Suprapubic skin (tissue), 4 donors: ENCODE data around the gene JMJD8. TPM values are rescaled to one million over a fixed set of nuclear protein-coding genes. Genes with fewer than 3 reads are reported as not detected.
A peak's percentile ranks its signal among the peaks of the same experiment; 100 is the strongest.
"Not testable (repeated sequence)": the region's sequence is repeated elsewhere in the genome, so short reads cannot be mapped to it uniquely, and the experiment has no call there.

Experiments
- DNase-seq, 2 donors: peaks; one replicate each; pipeline ENCODE4 v3.0.0-alpha.2; 2019; ENCODE audit warnings: low spot score in 2 of 2
- H3K27ac ChIP-seq: fragments of 200-600 bp; sonication (generic); one replicate; pipeline ENCODE4 v1.5.1; 2019
- H3K27me3 ChIP-seq: fragments of 200-600 bp; sonication (generic); one replicate; pipeline ENCODE4 v1.5.1; 2019
- H3K36me3 ChIP-seq: fragments of 200-600 bp; sonication (generic); one replicate; pipeline ENCODE4 v1.5.1; 2019
- H3K4me1 ChIP-seq: fragments of 200-600 bp; sonication (generic); one replicate; pipeline ENCODE4 v1.5.1; 2019
- H3K4me3 ChIP-seq: fragments of 200-600 bp; sonication (generic); one replicate; pipeline ENCODE4 v1.5.1; 2019; ENCODE audit warnings: mild to moderate bottlenecking
- H3K9me3 ChIP-seq: fragments of 200-600 bp; sonication (generic); one replicate; pipeline ENCODE4 v1.5.1; 2019
- EP300 ChIP-seq: sonication (generic); formaldehyde crosslinking; IDR thresholded peaks from one replicate; pipeline ENCODE4 v1.6.1; 2017; ENCODE audit warnings: antibody characterized with exemption
- POLR2A ChIP-seq, 2 donors: fragments of 450-650 bp; IDR thresholded peaks; one replicate each; pipeline ENCODE4 v1.6.1; 2017; ENCODE audit warnings: antibody characterized with exemption in 2 of 2, mild to moderate bottlenecking in 2 of 2, moderate library complexity in 2 of 2
- POLR2AphosphoS5 ChIP-seq, 3 donors: sonication (generic); formaldehyde crosslinking; IDR thresholded peaks; one replicate each; pipeline ENCODE4 v1.6.1; 2017; ENCODE audit warnings: antibody characterized with exemption in 3 of 3
- WGBS: methylation state at CpG from one replicate; pipeline ENCODE4 v1.1.5; 2018; 5-methylcytosine and 5-hydroxymethylcytosine counted together
- total RNA-seq, 4 donors: library from RNA; depleted of rRNA; stranded (reverse); fragments of >200 nt; gene quantifications; one replicate each; pipeline ENCODE4 v1.1.0, GENCODE V29; 2016
- TF ChIP-seq, protein P1 (sequence below), 2 donors: fragments of 200-600 bp in 1 of 2; fragments of 450-650 bp in 1 of 2; sonication (generic) in 1 of 2; IDR thresholded peaks; one replicate each; pipeline ENCODE4 v1.5.1; 2016 to 2019; ENCODE audit warnings: antibody characterized with exemption in 2 of 2, mild to moderate bottlenecking in 1 of 2, moderate library complexity in 1 of 2

JMJD8 gene
- total RNA-seq, 4 donors from 2014 or later: 47.0 to 87.4 (median 60.5) TPM

DNA sequence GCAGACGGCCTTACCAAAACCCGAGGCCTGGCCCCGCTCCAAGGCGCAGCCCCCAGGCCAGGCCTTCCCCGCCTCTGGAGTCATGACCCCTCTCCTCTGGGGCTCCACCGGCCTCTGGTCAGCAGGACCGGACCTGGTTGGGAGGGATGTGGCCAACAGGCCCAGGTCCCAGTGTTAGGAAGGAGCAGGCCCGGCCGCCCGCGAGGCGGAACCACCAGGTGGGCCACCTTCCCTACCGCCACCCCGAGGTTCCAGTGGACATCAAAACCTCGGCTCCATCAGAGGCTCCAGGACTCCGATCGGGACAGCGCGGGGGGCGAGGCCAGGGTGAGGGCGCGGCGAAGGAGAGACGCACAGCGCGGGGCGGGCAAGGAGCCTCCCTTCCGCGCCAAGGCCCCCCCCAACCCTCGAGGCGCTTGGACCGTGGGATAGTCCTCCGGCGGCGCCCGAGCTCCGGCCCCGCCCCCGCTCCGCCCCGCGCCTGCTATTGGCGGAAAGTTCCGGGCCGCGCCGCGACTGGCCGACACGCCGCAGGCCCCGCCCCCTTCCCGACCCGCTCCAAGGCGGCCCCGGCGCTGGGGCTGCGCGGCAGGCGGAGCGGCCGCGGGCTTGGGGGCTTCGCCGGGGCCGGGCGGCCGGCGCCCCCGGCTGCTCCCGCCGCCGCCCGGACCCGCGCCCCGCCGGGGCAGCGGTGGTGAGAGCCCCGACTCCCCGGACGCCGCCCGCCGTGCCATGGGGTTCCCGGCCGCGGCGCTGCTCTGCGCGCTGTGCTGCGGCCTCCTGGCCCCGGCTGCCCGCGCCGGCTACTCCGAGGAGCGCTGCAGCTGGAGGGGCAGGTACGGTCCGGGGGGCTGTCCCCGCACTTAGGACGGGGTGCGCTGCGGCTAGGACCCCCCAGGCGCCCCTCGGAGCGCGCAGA lies 30.7 kb upstream of the JMJD8 start, which contains the start of gene METRN:
METRN (plus strand) TSS at position 561 of the 919 bp plus-strand sequence; CDS start at position 733, 172 bp downstream.
- Histone ChIP-seq H3K36me3 (no peaks in the 10 kb centered on the region), H3K9me3 (no peaks in the 10 kb centered on the region), H3K4me1 (peaks cover 27% of the 10 kb centered on the region), H3K4me3 (peak within 1 kb of the TSS; percentile 76), H3K27ac (no peak within 1 kb of the TSS), H3K27me3 (peaks cover 60% of the 10 kb centered on the region)
- TF ChIP-seq EP300 (no peak), POLR2A (IDR thresholded peaks at IDR 0.05) (no peak), POLR2AphosphoS5 (IDR thresholded peaks at IDR 0.05) (no peak)
- TF ChIP-seq, protein P1, sequence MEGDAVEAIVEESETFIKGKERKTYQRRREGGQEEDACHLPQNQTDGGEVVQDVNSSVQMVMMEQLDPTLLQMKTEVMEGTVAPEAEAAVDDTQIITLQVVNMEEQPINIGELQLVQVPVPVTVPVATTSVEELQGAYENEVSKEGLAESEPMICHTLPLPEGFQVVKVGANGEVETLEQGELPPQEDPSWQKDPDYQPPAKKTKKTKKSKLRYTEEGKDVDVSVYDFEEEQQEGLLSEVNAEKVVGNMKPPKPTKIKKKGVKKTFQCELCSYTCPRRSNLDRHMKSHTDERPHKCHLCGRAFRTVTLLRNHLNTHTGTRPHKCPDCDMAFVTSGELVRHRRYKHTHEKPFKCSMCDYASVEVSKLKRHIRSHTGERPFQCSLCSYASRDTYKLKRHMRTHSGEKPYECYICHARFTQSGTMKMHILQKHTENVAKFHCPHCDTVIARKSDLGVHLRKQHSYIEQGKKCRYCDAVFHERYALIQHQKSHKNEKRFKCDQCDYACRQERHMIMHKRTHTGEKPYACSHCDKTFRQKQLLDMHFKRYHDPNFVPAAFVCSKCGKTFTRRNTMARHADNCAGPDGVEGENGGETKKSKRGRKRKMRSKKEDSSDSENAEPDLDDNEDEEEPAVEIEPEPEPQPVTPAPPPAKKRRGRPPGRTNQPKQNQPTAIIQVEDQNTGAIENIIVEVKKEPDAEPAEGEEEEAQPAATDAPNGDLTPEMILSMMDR (IDR thresholded peaks at IDR 0.05): no peak
- 7% methylated on average over 62 of the region's 108 CpGs for WGBS
- DNase-seq: peak; percentile 92 to 94

DNA sequence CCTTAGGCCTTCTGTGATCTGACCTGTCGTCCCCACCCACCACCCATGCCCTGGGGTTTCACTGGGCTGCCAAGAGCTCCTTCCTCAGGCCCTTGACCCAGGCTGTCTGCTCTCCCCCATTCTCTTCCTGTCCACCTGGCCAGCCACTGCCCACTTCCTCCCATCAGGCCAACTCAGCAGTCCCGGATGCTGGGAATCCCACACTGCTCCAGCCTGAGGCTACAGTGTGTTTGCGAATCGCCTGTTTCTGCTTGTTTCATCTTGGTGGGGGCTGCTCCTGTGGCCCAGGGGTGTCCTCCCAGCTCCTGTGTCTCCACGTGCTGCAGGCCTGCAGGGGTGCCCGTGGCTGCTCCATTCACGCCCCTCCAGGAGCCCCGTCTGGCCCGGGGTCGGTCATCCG lies 29.9 kb upstream of the JMJD8 start:
- WGBS: 63% methylated on average over 1 of the region's 11 CpGs
- TF ChIP-seq POLR2A (IDR thresholded peaks at IDR 0.05) (no peak), POLR2AphosphoS5 (IDR thresholded peaks at IDR 0.05) (no peak), EP300 (no peak)
- TF ChIP-seq, protein P1 (IDR thresholded peaks at IDR 0.05): no peak
- H3K4me1 ChIP-seq: peaks cover 26% of the 10 kb centered on the region

DNA sequence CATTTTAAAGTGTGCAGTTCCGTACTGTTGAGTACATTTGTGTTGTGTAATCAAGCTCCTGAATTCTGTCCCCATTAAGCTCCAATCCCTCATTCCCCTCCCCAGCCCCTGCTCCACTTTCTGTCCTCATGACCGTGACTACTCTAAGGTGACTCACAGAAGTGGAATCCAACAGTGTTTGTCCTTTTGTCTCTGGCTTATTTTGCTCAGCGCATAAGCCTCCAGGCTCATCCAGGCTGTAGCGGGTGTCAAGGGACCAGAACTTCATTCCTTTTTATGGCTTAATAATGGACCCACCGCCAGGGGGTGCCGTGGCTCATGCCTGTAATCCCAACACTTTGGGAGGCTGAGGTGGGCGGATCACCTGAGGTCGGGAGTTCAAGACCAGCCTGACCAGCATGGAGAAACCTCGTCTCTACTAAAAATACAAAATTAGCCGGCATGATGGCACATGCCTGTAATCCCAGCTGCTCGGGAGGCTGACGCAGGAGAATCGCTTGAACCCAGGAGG lies 28.7 kb upstream of the JMJD8 start:
- not testable (repeated sequence) for H3K9me3 ChIP-seq, H3K4me3 ChIP-seq, DNase-seq, H3K27ac ChIP-seq, H3K36me3 ChIP-seq
- TF ChIP-seq, protein P1 (IDR thresholded peaks at IDR 0.05): peak; percentile 14 to 28
- 31% methylated on average over 12 of the region's 13 CpGs for WGBS
- H3K4me1 ChIP-seq: peaks cover 26% of the 10 kb centered on the region
- H3K27me3 ChIP-seq: peaks cover 79% of the 10 kb centered on the region

More for the DNA sequence above, 29.9 kb upstream of the JMJD8 start:
- Histone ChIP-seq H3K4me3 (no peak overlapping the region), H3K36me3 (no peaks in the 10 kb centered on the region), H3K9me3 (no peaks in the 10 kb centered on the region), H3K27me3 (peaks cover 67% of the 10 kb centered on the region), H3K27ac (no peak overlapping the region)
- no peak for DNase-seq

DNA sequence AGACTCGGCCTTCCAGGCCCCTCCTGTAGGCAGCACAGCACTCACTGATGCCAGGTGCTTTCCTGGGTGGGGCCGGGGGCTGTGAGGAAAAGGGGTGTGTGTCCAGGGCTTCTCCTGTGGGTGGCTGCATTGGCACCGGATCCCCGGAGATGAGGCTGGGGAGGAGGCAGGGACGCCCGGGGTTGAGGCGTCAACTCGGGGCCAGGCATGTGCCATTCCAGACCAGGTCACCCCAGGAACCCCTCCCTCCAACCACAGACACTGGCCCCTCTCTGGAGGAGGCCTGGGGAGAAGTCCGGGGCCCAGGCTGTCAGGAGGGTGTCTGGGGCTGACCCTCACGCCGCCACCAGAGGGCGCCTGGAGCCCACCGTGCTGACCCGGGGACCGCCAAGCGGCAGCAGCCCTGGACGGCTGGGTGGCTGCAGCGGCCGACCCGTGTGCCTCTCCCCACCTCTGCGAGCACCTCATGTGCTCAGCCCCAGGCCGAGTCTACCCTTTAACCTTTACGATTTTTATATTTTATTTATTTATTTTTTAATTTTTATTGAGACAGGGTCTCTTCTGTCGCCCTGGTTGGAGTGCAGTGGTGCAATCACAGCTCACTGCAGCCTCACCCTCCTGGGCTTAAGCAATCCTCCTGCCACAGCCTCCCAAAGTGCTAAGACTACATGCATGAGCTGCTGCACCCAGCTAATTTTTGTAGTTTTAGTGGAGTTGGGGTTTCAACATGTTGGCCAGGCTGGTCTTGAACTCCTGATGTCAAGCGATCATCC lies 27.6 kb upstream of the JMJD8 start:
- Histone ChIP-seq H3K4me3 (no peak overlapping the region), H3K4me1 (peaks cover 33% of the 10 kb centered on the region), H3K27ac (no peak overlapping the region), H3K27me3 (peaks cover 79% of the 10 kb centered on the region), H3K9me3 (no peaks in the 10 kb centered on the region), H3K36me3 (no peaks in the 10 kb centered on the region)
- DNase-seq: no peak
- 9% methylated on average over 16 of the region's 25 CpGs for WGBS
- TF ChIP-seq, protein P1 (IDR thresholded peaks at IDR 0.05): peak; percentile 85 to 93
- no peak for TF ChIP-seq POLR2AphosphoS5 (IDR thresholded peaks at IDR 0.05)

DNA sequence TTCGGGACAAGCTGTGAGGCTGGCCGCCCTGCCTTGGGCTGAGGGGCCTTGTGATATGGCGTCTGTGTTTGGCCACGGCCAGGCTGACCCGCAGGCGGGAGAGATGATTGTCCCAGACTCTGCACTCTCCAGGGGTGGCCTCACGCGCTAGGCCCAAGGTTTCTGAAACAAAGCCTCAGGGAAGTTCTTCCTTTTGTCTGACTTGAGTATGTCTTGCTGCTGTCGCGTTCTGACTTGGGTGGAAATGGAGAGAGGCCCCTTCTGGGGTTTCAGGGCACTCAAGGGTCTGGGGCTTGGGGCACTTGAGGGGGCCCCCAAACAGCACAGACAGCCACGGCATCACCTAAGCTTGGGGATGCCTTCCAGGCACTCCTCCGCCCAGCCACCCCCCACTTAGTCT lies 26.9 kb upstream of the JMJD8 start:
- no peak overlapping the region for H3K4me3 ChIP-seq
- H3K9me3 ChIP-seq: no peaks in the 10 kb centered on the region
- peaks cover 79% of the 10 kb centered on the region for H3K27me3 ChIP-seq
- TF ChIP-seq POLR2A (IDR thresholded peaks at IDR 0.05) (no peak), EP300 (no peak), POLR2AphosphoS5 (IDR thresholded peaks at IDR 0.05) (no peak)
- TF ChIP-seq, protein P1 (IDR thresholded peaks at IDR 0.05): no peak
- no peak overlapping the region for H3K27ac ChIP-seq
- H3K36me3 ChIP-seq: no peaks in the 10 kb centered on the region
- no peak for DNase-seq
- H3K4me1 ChIP-seq: peaks cover 33% of the 10 kb centered on the region
- WGBS: 74% methylated on average over 6 of the region's 12 CpGs
